SKM-1 treated with dmso at 0.1 percent for 144 hours (cell line): Measurements from ENCODE around the gene EPAS1.

Experiments used
- DNase-seq: peaks from one replicate; lab custom pipeline; 2025; ENCODE audit not compliant: unreplicated experiment; lab: John Stamatoyannopoulos, UW

Gene EPAS1

DNA sequence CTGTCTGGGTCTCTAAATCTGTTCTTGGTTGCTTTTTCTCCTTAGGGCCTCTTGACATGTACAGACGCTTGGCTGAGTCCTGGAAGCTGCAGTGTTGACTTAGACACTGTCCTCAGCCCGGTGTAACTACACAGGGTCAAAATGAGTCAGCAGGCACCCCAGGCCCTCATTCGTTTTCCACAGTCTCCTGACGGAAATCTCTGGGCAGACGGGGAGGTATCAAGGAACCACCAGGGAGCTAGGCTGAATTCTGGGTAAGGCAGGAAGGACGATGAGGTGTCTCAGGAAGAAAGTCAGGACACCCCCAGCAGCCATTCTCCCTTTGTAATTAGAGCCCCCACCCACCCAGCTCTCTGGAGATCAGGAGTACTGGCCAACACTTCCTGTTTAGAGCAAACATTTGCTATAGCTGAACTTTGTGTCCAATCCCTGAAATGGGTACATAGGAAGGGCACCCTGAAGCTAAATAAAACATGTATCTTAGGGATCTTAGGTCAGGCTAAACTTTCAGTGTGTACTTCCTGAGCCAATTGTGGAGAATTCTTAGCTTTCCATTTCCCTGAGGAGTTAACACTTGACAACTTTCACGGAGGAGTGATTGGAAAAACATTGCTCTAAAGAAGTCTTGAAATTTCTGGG is 23.9 kb upstream of the EPAS1 start:
- DNase-seq: no peak

DNA sequence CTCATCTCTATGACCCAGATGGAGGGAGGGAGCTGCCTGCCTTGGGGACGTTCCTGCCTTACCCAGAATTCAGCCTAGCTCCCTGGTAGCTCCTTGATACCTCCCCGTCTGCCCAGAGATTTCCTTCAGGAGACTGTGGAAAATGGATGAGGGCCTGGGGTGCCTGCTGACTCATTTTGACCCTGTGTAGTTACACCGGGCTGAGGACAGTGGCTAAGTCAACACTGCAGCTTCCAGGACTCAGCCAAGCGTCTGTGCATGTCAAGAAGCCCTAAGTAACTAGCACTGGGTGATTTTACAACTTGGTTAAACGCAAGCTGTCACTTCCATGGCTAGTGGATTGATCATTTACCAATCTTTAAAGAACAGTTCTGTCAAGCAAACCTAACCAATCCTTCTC is 23.3 kb upstream of the EPAS1 start:
- DNase-seq: no peak

DNA sequence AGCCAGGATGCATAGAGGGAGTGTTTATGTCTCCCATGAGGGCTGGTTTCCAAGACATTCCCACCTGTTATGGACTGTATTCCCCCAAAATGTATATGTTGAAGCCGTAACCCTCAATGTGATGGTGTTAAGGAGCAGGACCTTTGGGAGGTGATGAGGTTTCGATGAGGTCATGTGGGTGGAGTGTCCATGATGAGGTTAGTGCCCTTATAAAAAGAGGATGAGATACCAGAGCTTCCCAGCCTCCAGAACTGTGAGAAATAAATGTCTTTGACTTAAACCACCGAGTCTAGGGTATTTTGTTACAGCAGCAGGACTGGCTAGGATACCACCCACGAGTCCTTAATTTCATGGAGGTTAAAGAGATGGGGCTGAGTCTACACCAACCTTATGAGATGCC is 22.6 kb upstream of the EPAS1 start:
- DNase-seq: no peak

DNA sequence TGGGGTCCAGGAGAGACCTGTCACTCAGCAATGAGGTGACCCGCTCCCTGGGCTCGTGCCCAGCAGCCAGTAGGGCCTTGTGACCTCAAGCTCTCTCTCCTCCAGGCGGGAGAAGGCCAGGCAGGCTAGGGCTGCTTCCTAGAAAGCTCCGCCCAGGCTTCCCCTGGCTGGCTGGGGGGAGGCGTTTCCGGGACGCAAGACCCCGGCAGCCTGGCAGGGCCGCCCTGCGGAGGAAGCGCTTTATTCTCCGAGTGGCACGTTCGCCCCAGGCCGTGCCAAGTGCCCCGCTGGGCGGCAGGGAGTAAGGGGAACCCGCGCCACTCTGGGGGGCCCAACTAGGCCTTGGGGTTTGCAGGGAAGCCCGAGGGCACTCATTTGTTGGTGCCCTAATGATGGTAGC is 21.2 kb upstream of the EPAS1 start:
- DNase-seq: no peak

DNA sequence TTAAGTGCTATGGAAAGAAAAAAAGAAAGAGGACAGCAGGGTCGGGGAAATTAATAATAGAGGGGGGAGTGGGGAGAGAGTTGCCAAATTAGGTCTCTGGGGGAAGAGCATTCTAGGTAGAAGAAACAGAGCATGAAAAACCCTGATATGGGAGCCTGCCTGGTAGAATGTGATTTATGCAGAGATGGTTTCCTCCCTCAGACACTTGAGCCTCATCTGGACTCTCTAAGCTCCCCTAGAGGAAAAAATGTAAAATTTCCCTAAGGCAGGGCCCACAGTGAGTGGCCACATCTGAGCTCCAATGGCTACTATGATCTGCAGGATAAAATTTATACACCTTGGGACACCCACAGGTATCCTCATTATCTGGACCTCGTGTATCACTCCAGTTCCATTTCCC is 20.6 kb upstream of the EPAS1 start:
- no peak for DNase-seq

DNA sequence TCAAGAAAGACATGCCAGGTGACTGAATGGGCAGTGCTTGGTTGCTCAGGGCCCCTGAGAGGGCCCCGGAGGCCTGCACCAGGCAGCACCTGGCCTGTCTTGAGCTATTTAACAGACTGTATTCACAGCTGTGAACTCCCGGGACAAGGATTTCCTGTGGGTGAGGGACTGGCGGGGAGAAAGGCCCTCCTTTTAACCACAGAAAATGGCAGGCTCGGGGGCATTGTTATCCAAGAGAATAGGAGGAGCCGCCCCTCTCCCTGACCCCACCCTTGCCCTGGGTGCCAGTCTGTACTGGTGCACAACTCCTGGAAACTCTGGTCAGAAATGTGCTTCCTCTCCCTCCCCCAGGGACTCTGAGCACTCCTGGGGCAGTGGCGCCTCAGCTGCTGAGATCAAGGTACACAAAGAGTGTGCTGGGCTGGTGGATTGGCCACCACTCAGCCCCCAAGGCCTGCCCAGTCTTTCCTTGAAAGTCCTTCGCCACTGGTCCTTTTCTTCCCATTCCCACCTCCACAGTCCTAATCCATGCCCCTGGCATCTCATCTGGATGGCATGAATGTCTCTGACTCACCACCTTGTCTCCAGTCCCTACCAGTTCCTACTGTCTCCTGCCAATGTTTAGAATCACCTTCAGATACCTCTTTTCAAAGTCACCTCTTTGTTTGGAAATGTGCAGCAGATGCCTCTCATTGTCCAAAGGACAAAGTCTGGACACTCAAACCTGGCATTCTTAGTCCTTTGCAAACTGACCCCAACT is 19.6 kb upstream of the EPAS1 start:
- no peak for DNase-seq

DNA sequence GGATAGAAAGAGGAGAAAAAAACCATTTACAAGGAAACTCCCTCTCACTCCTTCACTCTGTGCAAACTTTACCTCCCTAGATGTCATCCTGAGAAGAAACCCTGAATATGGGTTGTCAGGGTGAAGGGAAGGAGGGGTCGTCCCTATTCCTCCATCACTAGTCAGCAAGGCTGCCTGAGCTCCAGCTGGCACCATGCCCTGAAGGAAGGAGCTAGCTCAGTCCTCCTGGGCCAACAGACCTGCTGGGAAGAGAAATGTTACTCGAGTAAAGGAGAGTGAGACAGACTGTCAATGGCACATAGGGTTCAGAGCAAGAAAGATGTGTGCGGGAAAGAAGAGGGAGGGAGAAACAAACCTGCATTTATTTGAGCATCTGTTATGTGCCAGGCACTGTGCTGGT is 18.3 kb upstream of the EPAS1 start:
- DNase-seq: no peak

DNA sequence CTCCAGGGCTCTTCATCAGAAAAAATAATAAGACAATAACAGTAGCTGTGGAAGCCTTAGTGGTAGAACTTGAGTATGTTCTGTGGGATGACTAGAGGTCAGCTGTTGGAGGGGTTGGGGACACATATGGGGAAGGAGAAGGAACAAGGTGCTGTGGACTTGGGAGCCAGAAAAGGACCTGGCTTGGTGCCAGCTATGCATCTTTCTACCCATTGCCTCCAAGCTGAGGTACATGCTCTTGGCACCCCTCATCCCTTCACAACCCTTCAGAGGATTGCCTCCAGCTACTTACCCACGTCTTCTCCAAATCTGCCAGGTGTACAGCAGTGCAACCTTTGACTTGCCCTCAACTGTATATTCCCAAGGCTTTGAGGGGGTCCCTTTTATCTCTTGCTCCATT is 15.3 kb upstream of the EPAS1 start:
- no peak for DNase-seq

DNA sequence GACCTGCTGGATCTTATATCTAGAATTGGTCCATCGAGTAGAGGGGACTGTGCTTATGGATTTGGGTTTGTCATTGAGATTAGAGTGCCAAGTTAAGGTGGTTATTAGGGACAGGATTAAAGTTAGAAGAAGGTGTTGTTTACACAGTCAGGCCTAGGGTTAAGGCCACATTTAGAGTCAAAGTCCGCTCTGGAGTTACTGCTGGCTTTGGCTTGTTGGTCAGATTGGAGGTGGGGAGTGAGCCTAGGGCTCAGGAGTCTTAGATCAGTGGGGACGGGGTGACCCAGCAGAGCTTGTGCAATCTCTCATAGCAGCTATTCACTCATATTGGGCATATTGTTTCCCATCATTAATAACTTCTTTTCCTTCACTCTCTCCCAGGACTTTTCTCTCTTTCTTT is 13.5 kb upstream of the EPAS1 start:
- no peak for DNase-seq

DNA sequence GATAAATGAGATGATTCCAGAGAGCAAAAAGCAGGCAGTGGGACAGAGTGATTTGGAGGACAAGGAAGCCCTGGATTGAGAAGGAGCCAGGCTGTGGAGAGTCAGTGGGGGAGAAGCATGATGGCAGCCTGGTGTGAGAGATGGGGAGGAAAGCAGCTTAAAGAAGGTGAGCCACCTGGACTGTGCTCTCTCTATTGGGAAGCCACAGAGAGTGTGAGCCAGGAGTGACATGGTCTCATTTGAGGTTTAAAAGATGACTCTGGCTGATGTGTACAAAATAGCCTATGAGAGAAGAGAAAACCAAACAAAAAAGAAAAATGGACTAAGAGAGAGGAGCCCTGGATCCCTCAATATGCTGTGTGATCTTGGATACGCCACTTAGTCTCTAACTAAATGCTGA is 12.9 kb upstream of the EPAS1 start:
- DNase-seq: no peak

DNA sequence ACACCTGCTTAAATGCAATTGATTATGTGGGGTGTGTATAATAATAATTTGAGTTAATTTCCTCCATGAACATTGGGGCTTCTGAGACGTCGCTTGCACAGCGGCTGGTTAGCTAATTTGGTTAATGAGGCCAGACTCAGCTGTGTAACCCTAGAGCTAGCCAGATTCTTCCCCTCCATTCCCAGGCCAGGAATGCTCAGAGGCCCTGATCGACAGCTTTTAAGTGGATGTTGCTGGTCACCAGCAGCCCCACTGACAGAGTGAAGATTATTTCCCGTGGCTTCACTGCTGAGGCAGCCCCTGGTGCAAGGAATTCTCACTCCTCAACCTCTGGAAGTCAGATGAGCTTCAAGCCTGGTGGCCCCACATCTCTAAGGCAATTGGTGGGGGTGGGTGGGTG is 12.4 kb upstream of the EPAS1 start:
- no peak for DNase-seq

DNA sequence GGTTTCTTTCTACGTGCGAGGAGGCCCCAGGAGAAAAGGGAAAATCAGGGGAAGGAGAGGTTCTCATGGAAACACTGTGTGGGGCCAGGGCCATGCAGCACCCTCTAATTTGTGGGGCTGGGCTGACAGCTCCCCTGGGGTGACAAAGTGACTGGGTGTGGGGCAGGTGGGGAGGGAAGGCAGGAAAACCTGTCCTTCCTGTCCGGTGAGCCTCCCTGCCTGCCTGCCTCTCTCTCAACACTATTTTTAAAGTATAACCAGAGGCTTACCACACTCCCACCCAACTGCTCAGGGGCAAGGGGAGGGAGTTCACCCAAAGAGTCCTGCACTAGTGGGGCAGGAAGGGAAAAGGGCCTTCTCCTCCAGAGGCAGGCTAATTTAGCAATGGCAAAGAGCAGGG is 10.5 kb upstream of the EPAS1 start:
- no peak for DNase-seq

DNA sequence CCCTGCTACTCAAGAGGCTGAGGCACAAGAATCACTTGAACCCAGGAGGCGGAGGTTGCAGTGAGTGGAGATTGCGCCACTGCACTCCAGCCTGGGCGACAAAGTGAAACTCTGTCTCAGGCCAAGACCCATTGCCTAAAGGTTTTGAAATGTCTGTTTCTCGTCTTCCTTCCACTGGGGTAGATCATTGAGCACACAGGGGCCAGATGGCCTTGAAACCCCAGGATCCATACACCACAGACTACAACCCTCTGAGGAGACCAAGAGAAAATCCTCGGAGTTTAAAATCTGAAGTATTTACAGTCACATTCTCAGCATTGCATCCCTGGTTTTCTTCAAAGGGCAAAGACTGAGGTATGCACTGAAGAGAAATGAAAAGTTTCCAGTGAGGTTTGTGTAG is 7.1 kb upstream of the EPAS1 start:
- DNase-seq: no peak

DNA sequence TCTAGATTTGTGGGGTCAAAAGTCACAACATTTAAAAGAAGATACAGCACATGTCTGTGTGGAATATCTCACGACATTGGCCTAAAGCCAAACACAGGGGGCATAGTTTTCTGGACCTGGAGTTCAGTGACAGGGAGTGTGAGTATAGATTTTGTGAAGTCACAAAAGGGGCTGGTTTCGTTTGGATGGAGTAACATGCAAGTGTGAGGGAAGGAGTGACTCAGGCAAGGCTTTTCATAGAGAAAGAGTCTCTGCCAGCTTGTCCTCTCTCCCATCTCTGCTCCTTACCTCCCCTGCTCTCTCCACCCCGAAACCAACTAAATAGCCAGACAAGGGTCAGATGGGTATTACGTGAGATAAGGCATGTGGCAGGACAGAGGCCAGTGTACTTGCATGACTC is 3.7 kb upstream of the EPAS1 start:
- DNase-seq: no peak

DNA sequence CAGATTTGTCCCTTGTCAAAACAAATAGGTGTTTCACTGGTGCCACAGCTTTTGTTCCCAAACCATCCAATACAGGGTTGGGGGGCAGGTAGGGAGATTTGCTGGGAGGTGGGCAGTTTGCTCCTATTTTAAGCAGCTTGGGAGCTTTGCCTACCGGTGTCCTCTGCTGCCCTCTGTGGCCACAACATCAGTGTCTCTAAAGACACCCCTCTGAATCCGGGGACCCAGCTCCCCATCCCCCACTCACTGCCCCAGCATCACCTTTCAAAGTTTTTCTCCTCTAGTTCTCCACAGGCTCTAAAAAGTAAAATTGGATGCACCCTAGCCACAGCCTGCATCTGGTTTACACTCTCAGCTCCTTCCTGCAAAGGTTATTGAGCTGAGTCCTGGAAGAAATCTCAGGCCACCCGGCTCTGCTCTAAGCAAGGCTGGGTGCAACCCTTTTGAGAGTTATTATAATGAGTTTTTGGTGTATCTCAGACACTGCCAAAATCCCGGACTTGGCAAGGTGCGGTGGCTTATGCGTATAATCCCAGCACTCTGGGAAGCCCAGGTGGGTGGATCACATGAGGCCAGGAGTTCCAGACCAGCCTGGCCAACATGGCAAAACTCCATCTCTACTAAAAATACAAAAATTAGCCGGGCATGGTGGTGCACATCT is 2.9 kb upstream of the EPAS1 start:
- no peak for DNase-seq

DNA sequence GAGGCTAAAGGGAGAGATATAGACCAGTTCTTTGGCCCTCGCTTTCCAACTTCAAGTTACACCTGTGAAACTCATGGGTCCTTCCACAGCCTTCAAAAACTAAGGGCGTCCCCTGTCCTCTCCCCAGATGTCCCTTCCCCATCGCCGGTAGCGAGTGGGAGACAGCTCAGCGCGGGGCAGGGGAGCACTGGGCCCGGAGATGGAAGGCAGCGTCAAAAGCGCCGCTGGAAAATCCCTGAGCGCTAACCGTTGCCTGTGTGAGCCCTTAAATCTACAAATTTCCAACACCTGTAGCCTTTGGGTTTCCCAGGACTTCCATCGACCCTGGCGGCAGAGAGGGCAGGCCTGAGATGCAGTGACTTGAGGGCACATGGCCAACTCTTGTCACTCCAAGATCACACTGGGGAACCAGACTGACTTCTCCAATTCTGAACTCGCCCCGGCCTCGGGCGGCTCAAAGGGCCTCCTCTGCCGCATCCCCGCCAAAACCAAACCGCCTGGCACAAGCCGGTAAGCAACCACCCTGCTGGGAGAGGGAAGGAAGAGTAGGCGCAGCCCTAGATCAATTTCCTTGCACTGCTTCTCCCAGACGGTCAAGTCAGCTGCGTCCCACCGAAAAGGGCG is 879 bp upstream of the EPAS1 start:
- DNase-seq: peak; percentile 21

DNA sequence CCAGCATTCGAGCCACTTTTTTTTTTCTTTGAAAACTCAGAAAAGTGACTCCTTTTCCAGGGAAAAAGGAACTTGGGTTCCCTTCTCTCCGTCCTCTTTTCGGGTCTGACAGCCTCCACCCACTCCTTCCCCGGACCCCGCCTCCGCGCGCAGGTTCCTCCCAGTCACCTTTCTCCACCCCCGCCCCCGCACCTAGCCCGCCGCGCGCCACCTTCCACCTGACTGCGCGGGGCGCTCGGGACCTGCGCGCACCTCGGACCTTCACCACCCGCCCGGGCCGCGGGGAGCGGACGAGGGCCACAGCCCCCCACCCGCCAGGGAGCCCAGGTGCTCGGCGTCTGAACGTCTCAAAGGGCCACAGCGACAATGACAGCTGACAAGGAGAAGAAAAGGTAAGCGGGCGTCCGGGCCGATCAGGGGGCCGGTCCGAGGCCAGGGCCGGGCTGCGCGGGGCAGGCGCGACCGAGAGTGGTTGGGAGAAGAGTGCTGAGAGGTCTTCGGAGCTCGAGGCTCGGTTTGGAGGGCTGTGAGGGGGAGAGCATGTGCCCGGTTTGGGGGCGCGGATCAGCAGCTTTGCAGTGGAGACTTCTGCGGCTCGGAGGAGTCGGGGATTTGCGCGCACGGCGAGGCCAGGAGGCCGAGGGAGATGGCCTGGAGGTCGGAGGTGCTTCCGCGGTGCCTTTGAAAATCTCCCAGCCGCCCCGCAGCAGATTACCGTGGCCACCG is 502 bp downstream of the EPAS1 start:
- no peak for DNase-seq

DNA sequence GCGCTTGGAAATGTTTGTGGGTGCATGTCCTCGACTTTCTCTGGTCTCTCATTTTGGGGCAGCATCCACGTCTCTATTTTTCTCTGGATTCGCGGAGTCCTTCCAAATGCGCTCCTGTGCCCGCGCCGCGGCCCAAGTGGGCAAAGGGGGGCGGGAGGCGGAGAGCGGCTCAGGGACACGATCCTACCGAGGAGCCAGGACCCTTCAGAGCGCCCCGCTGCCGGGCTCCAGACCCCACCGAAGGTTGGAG is 990 bp downstream of the EPAS1 start:
- no peak for DNase-seq

DNA sequence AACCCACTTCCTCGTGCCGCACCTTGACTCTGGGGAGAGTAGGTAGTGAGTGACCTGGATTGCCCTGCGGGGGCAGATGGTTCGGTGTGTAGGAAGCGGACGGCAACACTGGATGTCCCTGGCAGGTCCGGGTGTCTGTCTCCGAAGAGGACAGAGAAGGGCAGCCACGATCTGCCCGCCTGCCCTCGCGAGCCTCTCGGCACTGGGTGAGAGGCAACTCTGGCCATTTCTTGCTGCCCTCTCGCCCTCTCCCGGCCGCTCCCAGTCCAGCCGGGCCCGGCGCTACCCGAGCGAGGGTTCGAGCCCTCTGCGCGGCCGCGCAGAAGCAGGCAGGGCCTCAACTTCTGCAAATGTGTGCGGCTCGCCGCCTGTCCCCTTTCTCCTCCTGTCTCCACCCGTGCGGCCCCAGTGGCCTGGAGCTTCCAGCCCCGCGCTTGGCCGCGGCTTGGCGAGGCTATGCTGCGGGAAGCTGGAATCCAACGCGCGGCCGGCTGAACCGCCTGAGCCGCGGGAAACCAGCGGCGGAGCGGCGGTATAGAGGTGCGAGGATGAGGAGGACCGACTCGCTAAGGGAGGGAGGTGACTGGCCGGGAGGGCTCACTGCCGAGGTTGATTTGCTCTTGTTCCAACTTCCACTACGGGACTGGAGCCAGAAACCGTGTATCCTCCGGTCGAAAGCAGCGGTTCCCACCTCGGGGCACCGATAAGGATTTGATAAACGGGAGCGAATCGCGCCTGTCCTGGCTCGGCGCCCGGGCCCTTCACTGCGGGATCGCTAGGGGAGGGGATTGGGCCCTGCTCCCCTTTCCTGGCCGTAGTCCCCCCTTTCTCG is 1.5 kb downstream of the EPAS1 start:
- DNase-seq: no peak

DNA sequence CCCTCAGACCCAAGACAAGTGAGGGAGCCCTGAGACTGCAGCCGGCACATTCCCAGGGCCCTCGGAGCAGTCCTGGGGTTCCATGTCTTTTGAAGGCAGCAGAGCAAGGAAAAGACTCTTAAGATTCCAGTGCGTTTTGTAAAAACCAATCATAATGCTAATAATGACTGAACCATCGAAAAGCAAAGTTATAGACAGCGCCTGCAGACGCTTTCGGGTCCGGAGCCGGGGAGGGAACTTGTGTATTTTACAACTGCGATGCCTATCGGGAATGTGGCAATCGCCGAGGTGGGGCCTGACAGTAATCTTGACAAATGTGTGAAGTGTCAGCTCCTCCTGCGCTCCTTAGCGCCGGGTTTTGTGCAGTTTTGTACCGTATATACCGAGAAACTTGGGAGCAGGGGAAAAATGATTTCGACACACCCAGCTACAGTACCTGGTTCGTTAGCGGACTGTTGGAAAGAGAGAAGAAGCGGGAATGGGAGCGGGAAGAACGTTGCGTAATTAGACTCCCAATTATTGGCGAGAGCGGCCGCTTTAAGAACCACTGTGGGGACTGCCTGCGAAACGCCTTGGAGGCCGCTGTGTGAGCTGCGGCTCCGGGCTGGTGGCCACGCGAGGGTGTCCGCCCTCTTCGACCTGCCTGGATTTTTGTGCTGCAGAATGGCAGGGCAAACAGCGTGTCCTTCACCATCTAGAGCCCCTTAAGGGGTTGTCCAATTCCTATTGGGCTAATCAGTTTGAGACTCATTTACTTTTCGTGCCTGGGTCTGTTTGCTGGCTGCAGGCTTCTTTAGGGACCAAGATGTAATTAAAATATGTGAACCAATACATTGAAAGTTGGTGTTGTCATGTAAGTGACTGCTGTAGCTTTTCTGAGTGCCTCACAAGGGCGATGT is 2.4 kb downstream of the EPAS1 start:
- no peak for DNase-seq
